ENCODE results near the gene PTPRD. TPM values are rescaled to one million over a fixed set of nuclear protein-coding genes. Genes with fewer than 3 reads are reported as not detected.

PTPRD gene
- total and polyA plus RNA-seq, 2 donors (not counting 1 experiment from before 2014, with no cell fraction given): not detected

DNA sequence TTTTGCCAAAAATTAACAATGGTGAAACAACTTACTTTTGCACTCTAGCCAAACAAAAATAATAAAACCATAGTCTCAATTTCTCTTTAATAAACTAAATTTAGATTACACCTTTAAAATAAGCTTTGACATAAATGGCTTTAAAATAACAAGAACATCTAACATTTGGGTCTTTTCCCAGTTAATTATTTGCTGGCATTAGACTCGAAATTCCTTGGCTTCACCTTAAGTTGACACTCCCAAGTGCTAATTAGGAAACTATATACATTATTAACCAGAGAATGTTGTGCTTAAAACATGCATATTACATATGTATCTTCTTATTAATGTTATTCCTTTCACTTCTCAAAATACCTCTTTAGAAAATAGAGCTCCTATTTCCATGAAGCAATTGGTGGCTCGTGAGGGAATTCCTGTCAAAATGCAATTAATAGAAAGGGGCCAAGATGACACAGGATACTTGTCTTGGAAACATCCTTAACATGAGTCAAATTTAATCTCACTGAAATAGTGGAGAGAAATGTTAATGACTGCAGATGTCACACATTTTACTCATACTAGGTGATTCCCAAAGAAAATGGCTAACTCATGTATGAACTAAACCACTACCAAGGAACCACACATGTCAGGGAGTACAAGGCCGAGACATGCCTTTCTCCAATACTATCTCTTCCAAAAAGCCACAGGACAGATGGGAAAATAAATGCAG, 1880.3 kb downstream of the PTPRD start:
- Histone ChIP-seq H3K9me3 (ENCODE audit: control extremely low read depth in 1 of 3, control insufficient read depth in 2 of 3, insufficient read depth in 1 of 3, low read length in 2 of 3) (no peaks in the 10 kb centered on the region), H3K4me3 (ENCODE audit: control extremely low read depth in 1 of 5, extremely low read depth in 1 of 5, insufficient read depth in 1 of 5, low read depth in 2 of 5, low read length in 4 of 5) (no peak overlapping the region), H3K79me2 (ENCODE audit: control insufficient read depth, insufficient read depth, low read length) (no peaks in the 10 kb centered on the region), H3K27ac (ENCODE audit: low read length in 2 of 2) (no peak overlapping the region), H4K20me1 (ENCODE audit: control insufficient read depth, insufficient read depth, low read length, poor library complexity, severe bottlenecking) (no peaks in the 10 kb centered on the region), H3K36me3 (replicated peaks in 1 of 2; ENCODE audit: control extremely low read depth in 1 of 2, control insufficient read depth in 1 of 2, extremely low read depth in 1 of 2, insufficient read depth in 2 of 2, low read length in 1 of 2) (no peaks in the 10 kb centered on the region), H3K4me2 (replicated peaks; ENCODE audit: low read depth, low read length, poor library complexity, severe bottlenecking) (no peak overlapping the region), H3K9ac (ENCODE audit: low read length) (no peak overlapping the region), H3K27me3 (replicated peaks in 1 of 4; ENCODE audit: control extremely low read depth in 1 of 4, control insufficient read depth in 3 of 4, insufficient read depth in 4 of 4, low read length in 3 of 4) (peaks cover 0 to 3% (median 0%) of the 10 kb centered on the region in 4 experiments), H2AFZ (ENCODE audit: insufficient read depth, low read depth, low read length, poor library complexity, severe bottlenecking) (no peak overlapping the region), H3K4me1 (ENCODE audit: control insufficient read depth in 2 of 2, insufficient read depth in 2 of 2, low read length in 2 of 2) (no peaks in the 10 kb centered on the region)
- ATAC-seq (ENCODE audit: low read depth) (no peak), DNase-seq (no peak)
- CTCF ChIA-PET: no interaction called here
- Mint-ChIP-seq H3K4me3 (no peak overlapping the region), H3K27me3 (peaks cover 7% of the 10 kb centered on the region), H3K9me3 (ENCODE audit: insufficient read depth) (no peaks in the 10 kb centered on the region), H3K4me1 (peaks cover 2% of the 10 kb centered on the region), H3K27ac (no peak overlapping the region)
- no CpG with 5 or more reads among the region's 3 CpGs for WGBS (ENCODE audit: insufficient coverage)
- POLR2A ChIA-PET: no interaction called here
- intact Hi-C loops (cut with micrococcal nuclease): no loop called here
- TF ChIP-seq EZH2 (IDR thresholded peaks at IDR 0.05; ENCODE audit: borderline replicate concordance, insufficient read depth, low read depth, low read length, poor library complexity, severe bottlenecking): no peak
- TF ChIP-seq CTCF (IDR thresholded peaks at IDR 0.05): no peak

GRCh38 chr9:8730618-8731017, 1882.2 kb downstream of the PTPRD start:
- H3K27me3 Mint-ChIP-seq: peaks cover 7% of the 10 kb centered on the region
- POLR2A ChIA-PET: no interaction called here
- no peak overlapping the region for H3K27ac Mint-ChIP-seq
- Histone ChIP-seq H3K36me3 (replicated peaks in 1 of 2; ENCODE audit: control extremely low read depth in 1 of 2, control insufficient read depth in 1 of 2, extremely low read depth in 1 of 2, insufficient read depth in 2 of 2, low read length in 1 of 2) (no peaks in the 10 kb centered on the region), H3K9me3 (ENCODE audit: control extremely low read depth in 1 of 3, control insufficient read depth in 2 of 3, insufficient read depth in 1 of 3, low read length in 2 of 3) (no peaks in the 10 kb centered on the region), H3K27me3 (replicated peaks in 1 of 4; ENCODE audit: control extremely low read depth in 1 of 4, control insufficient read depth in 3 of 4, insufficient read depth in 4 of 4, low read length in 3 of 4) (peaks cover 0 to 3% (median 0%) of the 10 kb centered on the region in 4 experiments), H3K4me2 (replicated peaks; ENCODE audit: low read depth, low read length, poor library complexity, severe bottlenecking) (no peak overlapping the region), H3K9ac (ENCODE audit: low read length) (no peak overlapping the region), H3K27ac (ENCODE audit: low read length in 2 of 2) (no peak overlapping the region), H3K4me1 (ENCODE audit: control insufficient read depth in 2 of 2, insufficient read depth in 2 of 2, low read length in 2 of 2) (no peaks in the 10 kb centered on the region), H4K20me1 (ENCODE audit: control insufficient read depth, insufficient read depth, low read length, poor library complexity, severe bottlenecking) (no peaks in the 10 kb centered on the region), H3K79me2 (ENCODE audit: control insufficient read depth, insufficient read depth, low read length) (no peaks in the 10 kb centered on the region), H2AFZ (ENCODE audit: insufficient read depth, low read depth, low read length, poor library complexity, severe bottlenecking) (no peak overlapping the region), H3K4me3 (ENCODE audit: control extremely low read depth in 1 of 5, extremely low read depth in 1 of 5, insufficient read depth in 1 of 5, low read depth in 2 of 5, low read length in 4 of 5) (no peak overlapping the region)
- no peak overlapping the region for H3K4me3 Mint-ChIP-seq
- ATAC-seq (ENCODE audit: low read depth) (no peak), DNase-seq (no peak)
- no peaks in the 10 kb centered on the region for H3K9me3 Mint-ChIP-seq (ENCODE audit: insufficient read depth)
- whole genome bisulfite sequencing (ENCODE audit: insufficient coverage): 33% methylated on average over 4 of the region's 7 CpGs
- intact Hi-C loops (cut with micrococcal nuclease): no loop called here
- CTCF ChIA-PET: interaction anchor here (1.0 kb wide), 1 partner anchor 10 kb away, joined by 4 read pairs; no protein-coding TSS in a partner anchor
- peaks cover 2% of the 10 kb centered on the region for H3K4me1 Mint-ChIP-seq
- TF ChIP-seq CTCF (IDR thresholded peaks at IDR 0.05) (no peak), EZH2 (IDR thresholded peaks at IDR 0.05; ENCODE audit: borderline replicate concordance, insufficient read depth, low read depth, low read length, poor library complexity, severe bottlenecking) (no peak)

Measured in B cell (primary cell).